Measurements from ENCODE around the gene OR51B2.
"Not testable (repeated sequence)": the region's sequence is repeated elsewhere in the genome, so short reads cannot be mapped to it uniquely, and the experiment has no call there.

Gene OR51B2

GRCh38 chr11:5307256-5308019 lies 16.7 kb downstream of the OR51B2 start:
- DNase-seq = no peak

GRCh38 chr11:5304046-5304445 lies 20.1 kb downstream of the OR51B2 start:
- DNase-seq = no peak

- no peak for DNase-seq
These were observed 20.5 kb downstream of the OR51B2 start for GRCh38 chr11:5303626-5304025.

GRCh38 chr11:5301846-5302245 lies 22.3 kb downstream of the OR51B2 start, which contains the start of gene OR51B4:
Gene OR51B4, minus strand, starts transcription at chr11:5301946. Its CDS starts 0 bp downstream, at chr11:5301946.
- DNase-seq = no peak

- no peak for DNase-seq
These were observed 23.8 kb downstream of the OR51B2 start for GRCh38 chr11:5300251-5300650.

- DNase-seq = no peak
These were observed 25.6 kb downstream of the OR51B2 start for GRCh38 chr11:5298451-5298850.

- no peak for DNase-seq
These were observed 26.3 kb downstream of the OR51B2 start for GRCh38 chr11:5297721-5298323.

GRCh38 chr11:5294342-5294995 lies 29.6 kb downstream of the OR51B2 start:
- not testable (repeated sequence) for DNase-seq

GRCh38 chr11:5293028-5293427 lies 31.1 kb downstream of the OR51B2 start:
- no peak for DNase-seq

- no peak for DNase-seq
These were observed 32.8 kb downstream of the OR51B2 start for GRCh38 chr11:5291207-5291838.

- no peak for DNase-seq
These were observed 34.0 kb downstream of the OR51B2 start for GRCh38 chr11:5290106-5290505.

GRCh38 chr11:5289696-5290095 lies 34.4 kb downstream of the OR51B2 start:
- DNase-seq = no peak

GRCh38 chr11:5288906-5289550 lies 35.1 kb downstream of the OR51B2 start:
- no peak for DNase-seq

- DNase-seq = no peak
These were observed 35.8 kb downstream of the OR51B2 start for GRCh38 chr11:5288108-5288905.

GRCh38 chr11:5286901-5287300 lies 37.2 kb downstream of the OR51B2 start:
- no peak for DNase-seq

GRCh38 chr11:5286351-5286750 lies 37.7 kb downstream of the OR51B2 start:
- DNase-seq = no peak

- DNase-seq = no peak
These were observed 38.3 kb downstream of the OR51B2 start for GRCh38 chr11:5285703-5286340.

GRCh38 chr11:5284637-5285036 lies 39.5 kb downstream of the OR51B2 start:
- DNase-seq = no peak

- DNase-seq = no peak
These were observed 40.2 kb downstream of the OR51B2 start for GRCh38 chr11:5283882-5284281.

- DNase-seq = no peak
These were observed 41.0 kb downstream of the OR51B2 start for GRCh38 chr11:5283086-5283485.

GRCh38 chr11:5282628-5283027 lies 41.5 kb downstream of the OR51B2 start:
- no peak for DNase-seq

GRCh38 chr11:5281596-5281995 lies 42.5 kb downstream of the OR51B2 start:
- no peak for DNase-seq

Data from activated T-cell treated with anti-CD3 and anti-CD28 coated beads, Interleukin-2, amount 50 U/mL, for 48 hours (primary cell).